ENCODE data around the gene TTLL8. TPM values are rescaled to one million over a fixed set of nuclear protein-coding genes. Genes with fewer than 3 reads are reported as not detected.

TTLL8 gene
- total RNA-seq, 1 experiment from 2014 or later = not detected

- no peak for DNase-seq (ENCODE audit: low spot score)
Observed at GRCh38 chr22:50002791-50003190, 55.3 kb downstream of the TTLL8 start.

- no peak for DNase-seq (ENCODE audit: low spot score)
Observed at GRCh38 chr22:50001388-50002231, 56.5 kb downstream of the TTLL8 start.

GRCh38 chr22:50000587-50001387 is 57.3 kb downstream of the TTLL8 start:
- DNase-seq (ENCODE audit: low spot score) = no peak

- no peak for DNase-seq (ENCODE audit: low spot score)
Observed at GRCh38 chr22:49999946-50000586, 58.0 kb downstream of the TTLL8 start.

GRCh38 chr22:49999063-49999945 is 58.8 kb downstream of the TTLL8 start:
- DNase-seq (ENCODE audit: low spot score) = no peak

GRCh38 chr22:49998718-49999062 is 59.4 kb downstream of the TTLL8 start:
- no peak for DNase-seq (ENCODE audit: low spot score)

- DNase-seq (ENCODE audit: low spot score) = no peak
Observed at GRCh38 chr22:49997932-49998717, 60.0 kb downstream of the TTLL8 start.

GRCh38 chr22:49997251-49997599 is 60.9 kb downstream of the TTLL8 start:
- DNase-seq (ENCODE audit: low spot score) = no peak

- DNase-seq (ENCODE audit: low spot score) = no peak
Observed at GRCh38 chr22:49996518-49997250, 61.4 kb downstream of the TTLL8 start.

GRCh38 chr22:49996119-49996517 is 62.0 kb downstream of the TTLL8 start:
- DNase-seq (ENCODE audit: low spot score) = no peak

- DNase-seq (ENCODE audit: low spot score) = no peak
Observed at GRCh38 chr22:49995361-49996118, 62.6 kb downstream of the TTLL8 start.

- no peak for DNase-seq (ENCODE audit: low spot score)
Observed at GRCh38 chr22:49995041-49995360, 63.1 kb downstream of the TTLL8 start.

GRCh38 chr22:49994361-49995040 is 63.6 kb downstream of the TTLL8 start:
- DNase-seq (ENCODE audit: low spot score) = no peak

GRCh38 chr22:49993649-49994360 is 64.3 kb downstream of the TTLL8 start:
- no peak for DNase-seq (ENCODE audit: low spot score)

- DNase-seq (ENCODE audit: low spot score) = no peak
Observed at GRCh38 chr22:49992921-49993648, 65.0 kb downstream of the TTLL8 start.

- DNase-seq (ENCODE audit: low spot score) = no peak
Observed at GRCh38 chr22:49991907-49992533, 66.1 kb downstream of the TTLL8 start.

GRCh38 chr22:49991167-49991566 is 66.9 kb downstream of the TTLL8 start:
- no peak for DNase-seq (ENCODE audit: low spot score)

Measured in H4 (cell line).